HEK293 (cell line): ENCODE results near the gene PLEKHA7.

Experiments
- CTCF ChIA-PET: fragments of 350-600 bp; formaldehyde crosslinking; extraction: SDS; loops from one replicate; lab custom pipeline; 2021; ENCODE audit warnings: antibody characterized with exemption; lab: Yijun Ruan, JAX
- POLR2A ChIA-PET: fragments of 300-600 bp; formaldehyde crosslinking; extraction: SDS; loops from one replicate; lab custom pipeline; 2020; ENCODE audit warnings: antibody characterized with exemption, inconsistent platforms; lab: Yijun Ruan, JAX
- H3K27ac ChIP-seq: fragments of 200-500 bp; sonication (Bioruptor generic); 2 replicates; pipeline ENCODE4 v1.5.1; 2014; ENCODE audit warnings: low read depth, low read length, control low read depth, inconsistent platforms; ENCODE audit errors: extremely low read depth
- H3K36me3 ChIP-seq, 2 experiments: fragments of 200-500 bp in 1 of 2; sonication (Bioruptor generic) in 1 of 2; 1 replicate in 1 of 2; 2 replicates in 1 of 2; pipeline ENCODE4 v1.5.1; 2014 to 2017; ENCODE audit warnings: inconsistent platforms in 2 of 2, low read length in 2 of 2; ENCODE audit not compliant: control insufficient read depth in 2 of 2, insufficient read depth in 1 of 2
- H3K4me1 ChIP-seq: fragments of 200-500 bp; sonication (Bioruptor generic); 2 replicates; pipeline ENCODE4 v1.5.1; 2014; ENCODE audit warnings: mild to moderate bottlenecking, low read length, inconsistent platforms; ENCODE audit not compliant: control insufficient read depth, insufficient read depth
- H3K4me3 ChIP-seq: 2 replicates; pipeline ENCODE4 v1.5.1; 2011; ENCODE audit warnings: low read depth, mild to moderate bottlenecking, control low read depth, low read length, moderate library complexity
- H3K9me3 ChIP-seq: fragments of 200-500 bp; sonication (Bioruptor generic); 2 replicates; pipeline ENCODE4 v1.5.1; 2014; ENCODE audit warnings: low read depth, low read length, inconsistent platforms; ENCODE audit not compliant: control insufficient read depth, insufficient read depth
- IKZF3 ChIP-seq: fragments of 450-650 bp; IDR thresholded peaks from 2 replicates; pipeline ENCODE4 v1.5.0; 2018; ENCODE audit warnings: missing biosample characterization, mild to moderate bottlenecking, missing genetic modification characterization, moderate library complexity
- RBAK ChIP-seq: fragments of 450-650 bp; formaldehyde crosslinking; IDR thresholded peaks from 2 replicates; pipeline ENCODE4 v1.5.1; 2016; ENCODE audit warnings: missing biosample characterization, missing genetic modification characterization
- TCF7L2 ChIP-seq: IDR thresholded peaks from 2 replicates; pipeline ENCODE4 v1.6.1; 2011; ENCODE audit warnings: low read depth, mild to moderate bottlenecking, inconsistent platforms, low read length, moderate library complexity, borderline replicate concordance
- YY1 ChIP-seq: fragments of 450-650 bp; formaldehyde crosslinking; IDR thresholded peaks from 2 replicates; pipeline ENCODE4 v1.5.1; 2018; ENCODE audit warnings: missing biosample characterization, missing genetic modification characterization
- ZBTB11 ChIP-seq: fragments of 450-650 bp; formaldehyde crosslinking; conservative IDR thresholded peaks from 2 replicates; pipeline ENCODE4 v1.5.1; 2016; ENCODE audit warnings: low read depth, missing biosample characterization, missing genetic modification characterization
- ZNF133 ChIP-seq: fragments of 450-650 bp; formaldehyde crosslinking; IDR thresholded peaks from 2 replicates; pipeline ENCODE4 v1.5.1; 2016; ENCODE audit warnings: missing biosample characterization, missing genetic modification characterization
- ZNF16 ChIP-seq: fragments of 450-650 bp; formaldehyde crosslinking; IDR thresholded peaks from 2 replicates; pipeline ENCODE4 v1.5.1; 2016; ENCODE audit warnings: low read depth, missing biosample characterization, missing genetic modification characterization
- ZNF510 ChIP-seq: fragments of 450-650 bp; formaldehyde crosslinking; IDR thresholded peaks from 2 replicates; pipeline ENCODE4 v1.5.1; 2018; ENCODE audit warnings: mild to moderate bottlenecking, missing genetic modification characterization, missing biosample characterization; ENCODE audit not compliant: insufficient replicate concordance
- ZNF513 ChIP-seq: fragments of 450-650 bp; IDR thresholded peaks from 2 replicates; pipeline ENCODE4 v1.5.1; 2018; ENCODE audit warnings: missing biosample characterization, missing genetic modification characterization
- ZNF670 ChIP-seq: fragments of 450-650 bp; formaldehyde crosslinking; IDR thresholded peaks from 2 replicates; pipeline ENCODE4 v1.5.1; 2016; ENCODE audit warnings: missing biosample characterization, missing genetic modification characterization, low read depth
- TF ChIP-seq, protein P1 (sequence below): fragments of 450-650 bp; formaldehyde crosslinking; IDR thresholded peaks from 2 replicates; pipeline ENCODE4 v1.5.1; 2016; ENCODE audit warnings: missing biosample characterization, missing genetic modification characterization
- TF ChIP-seq, protein P2 (sequence below): fragments of 450-650 bp; formaldehyde crosslinking; IDR thresholded peaks from 2 replicates; pipeline ENCODE4 v1.5.1; 2016; ENCODE audit warnings: missing biosample characterization, missing genetic modification characterization
- TF ChIP-seq, protein P3 (sequence below): fragments of 450-650 bp; formaldehyde crosslinking; IDR thresholded peaks from 2 replicates; pipeline ENCODE4 v1.5.1; 2016; ENCODE audit warnings: missing biosample characterization, missing genetic modification characterization, low read depth

PLEKHA7 gene

GRCh38 chr11:16816358-16817270 is 197.6 kb downstream of the PLEKHA7 start (continued):
- TF ChIP-seq ZBTB11 (no peak), ZNF510 (tag by site-specific recombination) (no peak), IKZF3 (tag by site-specific recombination) (no peak), YY1 (tag by site-specific recombination) (no peak), TCF7L2 (no peak)
- TF ChIP-seq, protein P1, sequence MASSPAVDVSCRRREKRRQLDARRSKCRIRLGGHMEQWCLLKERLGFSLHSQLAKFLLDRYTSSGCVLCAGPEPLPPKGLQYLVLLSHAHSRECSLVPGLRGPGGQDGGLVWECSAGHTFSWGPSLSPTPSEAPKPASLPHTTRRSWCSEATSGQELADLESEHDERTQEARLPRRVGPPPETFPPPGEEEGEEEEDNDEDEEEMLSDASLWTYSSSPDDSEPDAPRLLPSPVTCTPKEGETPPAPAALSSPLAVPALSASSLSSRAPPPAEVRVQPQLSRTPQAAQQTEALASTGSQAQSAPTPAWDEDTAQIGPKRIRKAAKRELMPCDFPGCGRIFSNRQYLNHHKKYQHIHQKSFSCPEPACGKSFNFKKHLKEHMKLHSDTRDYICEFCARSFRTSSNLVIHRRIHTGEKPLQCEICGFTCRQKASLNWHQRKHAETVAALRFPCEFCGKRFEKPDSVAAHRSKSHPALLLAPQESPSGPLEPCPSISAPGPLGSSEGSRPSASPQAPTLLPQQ, result no peak
- TF ChIP-seq, protein P2, sequence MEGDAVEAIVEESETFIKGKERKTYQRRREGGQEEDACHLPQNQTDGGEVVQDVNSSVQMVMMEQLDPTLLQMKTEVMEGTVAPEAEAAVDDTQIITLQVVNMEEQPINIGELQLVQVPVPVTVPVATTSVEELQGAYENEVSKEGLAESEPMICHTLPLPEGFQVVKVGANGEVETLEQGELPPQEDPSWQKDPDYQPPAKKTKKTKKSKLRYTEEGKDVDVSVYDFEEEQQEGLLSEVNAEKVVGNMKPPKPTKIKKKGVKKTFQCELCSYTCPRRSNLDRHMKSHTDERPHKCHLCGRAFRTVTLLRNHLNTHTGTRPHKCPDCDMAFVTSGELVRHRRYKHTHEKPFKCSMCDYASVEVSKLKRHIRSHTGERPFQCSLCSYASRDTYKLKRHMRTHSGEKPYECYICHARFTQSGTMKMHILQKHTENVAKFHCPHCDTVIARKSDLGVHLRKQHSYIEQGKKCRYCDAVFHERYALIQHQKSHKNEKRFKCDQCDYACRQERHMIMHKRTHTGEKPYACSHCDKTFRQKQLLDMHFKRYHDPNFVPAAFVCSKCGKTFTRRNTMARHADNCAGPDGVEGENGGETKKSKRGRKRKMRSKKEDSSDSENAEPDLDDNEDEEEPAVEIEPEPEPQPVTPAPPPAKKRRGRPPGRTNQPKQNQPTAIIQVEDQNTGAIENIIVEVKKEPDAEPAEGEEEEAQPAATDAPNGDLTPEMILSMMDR, result no peak

DNA sequence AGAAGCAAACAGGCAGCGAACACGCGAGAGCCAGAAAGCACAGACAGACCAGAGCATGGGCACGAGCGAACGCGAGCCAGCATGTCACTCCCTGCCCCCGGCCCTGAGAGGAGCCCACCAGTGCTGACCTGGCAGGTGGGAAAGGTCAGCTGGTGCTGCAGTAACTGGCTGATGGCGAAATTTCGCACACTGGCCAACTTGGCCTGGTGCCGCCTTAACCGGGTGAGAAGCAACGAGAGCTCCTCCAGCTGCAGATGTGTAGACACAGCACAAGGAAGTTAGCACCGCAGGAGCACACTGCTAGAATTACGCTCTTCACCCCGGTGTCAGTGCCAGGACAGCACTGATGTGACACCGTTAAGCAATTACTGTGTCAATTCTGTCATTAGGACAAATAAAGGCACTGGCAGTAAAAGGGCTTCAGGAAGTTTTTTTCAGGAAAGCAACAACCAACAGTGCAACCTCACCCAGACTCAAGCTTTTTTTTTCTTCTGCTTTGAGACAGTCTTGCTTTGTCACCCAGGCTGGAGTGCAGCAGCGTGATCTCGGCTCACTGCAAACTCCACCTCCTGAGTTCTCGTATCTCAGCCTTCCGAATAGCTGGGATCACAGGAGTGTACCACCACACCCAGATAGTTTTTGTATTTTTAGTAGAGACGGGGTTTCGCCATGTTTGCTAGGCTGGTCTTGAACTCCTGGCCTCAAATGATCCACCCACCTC is 199.0 kb downstream of the PLEKHA7 start:
- CTCF ChIA-PET, result interaction anchor here (1.0 to 2.9 kb wide), 3 partner anchors 27 to 114 kb away, joined by 4 to 7 read pairs (median 5); no protein-coding TSS in a partner anchor
- no peaks in the 10 kb centered on the region for H3K4me1 ChIP-seq
- no peaks in the 10 kb centered on the region for H3K9me3 ChIP-seq
- no peak overlapping the region for H3K27ac ChIP-seq
- no peak overlapping the region for H3K4me3 ChIP-seq
- peaks cover 0 to 37% of the 10 kb centered on the region in 2 experiments; a peak in 1 of 3 replicates for H3K36me3 ChIP-seq
- TF ChIP-seq RBAK (tag by site-specific recombination), result no peak
- TF ChIP-seq ZNF133, result no peak
- TF ChIP-seq, protein P3, sequence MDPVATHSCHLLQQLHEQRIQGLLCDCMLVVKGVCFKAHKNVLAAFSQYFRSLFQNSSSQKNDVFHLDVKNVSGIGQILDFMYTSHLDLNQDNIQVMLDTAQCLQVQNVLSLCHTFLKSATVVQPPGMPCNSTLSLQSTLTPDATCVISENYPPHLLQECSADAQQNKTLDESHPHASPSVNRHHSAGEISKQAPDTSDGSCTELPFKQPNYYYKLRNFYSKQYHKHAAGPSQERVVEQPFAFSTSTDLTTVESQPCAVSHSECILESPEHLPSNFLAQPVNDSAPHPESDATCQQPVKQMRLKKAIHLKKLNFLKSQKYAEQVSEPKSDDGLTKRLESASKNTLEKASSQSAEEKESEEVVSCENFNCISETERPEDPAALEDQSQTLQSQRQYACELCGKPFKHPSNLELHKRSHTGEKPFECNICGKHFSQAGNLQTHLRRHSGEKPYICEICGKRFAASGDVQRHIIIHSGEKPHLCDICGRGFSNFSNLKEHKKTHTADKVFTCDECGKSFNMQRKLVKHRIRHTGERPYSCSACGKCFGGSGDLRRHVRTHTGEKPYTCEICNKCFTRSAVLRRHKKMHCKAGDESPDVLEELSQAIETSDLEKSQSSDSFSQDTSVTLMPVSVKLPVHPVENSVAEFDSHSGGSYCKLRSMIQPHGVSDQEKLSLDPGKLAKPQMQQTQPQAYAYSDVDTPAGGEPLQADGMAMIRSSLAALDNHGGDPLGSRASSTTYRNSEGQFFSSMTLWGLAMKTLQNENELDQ, result no peak
- TF ChIP-seq ZNF513 (tag by site-specific recombination), result no peak
- TF ChIP-seq ZNF670 (tag by site-specific recombination), result no peak
- no peak for TF ChIP-seq ZNF16
- TF ChIP-seq, all 188 proteins: peak for 0
- POLR2A ChIA-PET, result interaction anchor here (0.7 kb wide), 1 partner anchor 262 kb away, joined by 6 read pairs; the partner anchor contains the start of gene RPS13
